ENCODE data around the gene SH2B3.

Gene SH2B3

DNA sequence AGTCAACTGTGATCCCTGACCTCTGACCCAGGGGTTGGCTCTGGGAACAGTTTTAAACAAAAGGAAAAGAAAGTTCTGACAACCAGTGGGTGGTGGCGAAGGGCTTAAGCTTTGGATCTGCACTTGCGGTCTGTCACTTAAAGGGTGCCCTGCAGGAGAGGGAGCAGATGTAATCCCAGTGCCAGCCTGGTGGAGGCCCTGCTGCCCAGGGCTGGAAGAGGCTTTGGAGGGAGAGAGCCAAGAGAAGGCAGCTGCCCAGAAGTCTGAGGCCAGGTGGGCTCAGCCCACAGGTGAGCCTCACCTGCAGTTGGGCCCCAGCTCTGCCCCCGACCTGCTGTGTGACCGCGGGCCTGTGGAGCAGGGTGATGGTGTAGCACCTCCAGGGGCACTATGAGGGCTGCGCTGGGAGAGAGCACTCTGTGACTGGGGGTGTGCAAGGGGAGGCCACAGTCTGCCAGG, 19.1 kb downstream of the SH2B3 start:
- no peak for FAIRE-seq
- no peak for DNase-seq (ENCODE audit: extremely low spot score, insufficient read length, low read depth)

DNA sequence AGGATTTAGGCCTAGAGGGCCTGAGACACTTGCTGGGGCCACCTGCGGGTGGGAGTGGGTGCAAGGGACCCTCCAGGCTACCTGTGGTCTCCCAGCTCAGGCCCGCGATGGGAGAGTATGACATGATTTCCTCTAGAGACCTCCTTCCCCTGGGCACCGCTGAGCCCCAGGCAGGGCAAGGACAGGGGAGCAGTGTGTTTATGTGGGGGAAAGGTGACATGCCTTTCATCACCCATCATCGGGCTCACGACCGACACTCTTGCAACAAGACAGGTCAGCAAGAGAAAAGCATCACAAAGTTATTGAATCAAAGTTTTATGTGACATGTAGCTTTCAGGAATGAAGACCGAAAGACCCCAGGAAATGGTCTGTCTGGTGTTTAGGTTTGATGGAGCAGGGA, 19.9 kb downstream of the SH2B3 start:
- no peak for FAIRE-seq
- no peak for DNase-seq (ENCODE audit: extremely low spot score, insufficient read length, low read depth)

DNA sequence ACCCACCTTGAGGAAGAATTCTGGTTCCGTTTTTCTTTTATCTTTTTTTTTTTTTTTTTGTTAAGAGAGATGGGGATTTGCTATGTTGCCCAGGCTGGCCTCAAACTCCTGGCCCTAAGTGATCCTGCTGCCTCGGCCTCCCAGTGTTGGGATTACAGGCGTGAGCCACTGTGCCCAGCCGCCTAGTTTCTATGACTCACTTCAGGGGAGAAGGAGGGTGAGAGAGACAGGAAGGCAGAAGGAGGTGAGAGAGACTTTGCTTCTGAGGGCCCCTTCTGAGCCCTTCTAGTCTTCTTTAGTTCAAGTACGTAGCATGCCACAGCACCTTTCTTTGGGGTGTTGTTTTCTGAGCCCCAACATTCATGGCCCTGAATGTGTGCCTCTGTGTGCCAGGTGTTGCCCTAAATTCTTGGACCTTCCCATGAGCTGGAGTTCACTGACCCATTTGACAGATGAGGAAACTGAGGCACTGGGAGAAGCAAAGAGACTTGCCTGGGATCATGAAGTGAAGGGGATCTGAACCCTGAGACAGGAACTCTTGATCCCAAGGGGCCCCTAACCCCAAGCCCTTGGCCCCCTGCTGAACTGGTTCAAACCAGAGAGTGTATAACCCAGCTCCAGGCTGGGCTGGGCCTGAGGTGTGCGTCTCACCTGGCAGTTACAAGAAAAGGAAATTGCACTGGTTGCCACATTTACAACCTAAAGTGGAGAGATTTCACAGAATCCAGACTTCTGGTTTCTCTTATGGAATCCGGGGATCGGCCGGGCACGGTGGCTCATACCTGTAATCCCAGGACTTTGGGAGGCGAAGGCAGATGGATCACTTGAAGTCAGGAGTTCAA, 20.8 kb downstream of the SH2B3 start:
- no peak for FAIRE-seq
- no peak for DNase-seq (ENCODE audit: extremely low spot score, insufficient read length, low read depth)

DNA sequence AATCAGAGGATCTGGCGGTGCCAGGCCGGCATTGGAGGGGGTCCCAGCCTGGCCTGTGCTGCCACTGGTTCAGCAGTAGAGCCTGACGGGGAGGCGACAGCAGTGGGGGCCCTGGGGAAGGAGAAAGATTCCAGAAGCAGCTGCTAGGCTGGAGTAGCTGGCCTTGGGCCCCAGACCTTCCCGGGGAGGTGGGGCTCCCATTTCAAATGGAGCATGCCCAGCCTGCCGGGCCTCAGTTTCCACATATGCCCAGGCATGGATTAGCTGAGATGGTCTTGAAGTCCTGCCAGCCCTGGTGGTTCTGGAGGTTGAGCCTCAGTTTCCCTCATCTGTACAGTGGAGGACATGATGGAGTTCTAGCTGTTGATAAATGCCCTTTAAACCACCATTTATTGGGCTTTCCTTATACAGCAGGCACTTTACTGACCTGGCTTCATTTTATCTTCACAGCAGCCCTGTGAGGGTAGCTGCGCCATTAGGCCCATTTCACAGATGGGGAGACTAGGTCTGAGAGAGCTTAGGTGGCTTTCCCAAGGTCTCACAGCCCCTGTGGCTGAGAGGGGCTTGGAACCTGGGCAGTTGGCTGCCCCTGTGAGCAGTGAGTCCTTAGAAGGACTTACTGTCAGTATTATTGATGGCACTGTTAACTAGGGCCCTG, 21.8 kb downstream of the SH2B3 start:
- DNase-seq (ENCODE audit: extremely low spot score, insufficient read length, low read depth): no peak
- FAIRE-seq: no peak

DNA sequence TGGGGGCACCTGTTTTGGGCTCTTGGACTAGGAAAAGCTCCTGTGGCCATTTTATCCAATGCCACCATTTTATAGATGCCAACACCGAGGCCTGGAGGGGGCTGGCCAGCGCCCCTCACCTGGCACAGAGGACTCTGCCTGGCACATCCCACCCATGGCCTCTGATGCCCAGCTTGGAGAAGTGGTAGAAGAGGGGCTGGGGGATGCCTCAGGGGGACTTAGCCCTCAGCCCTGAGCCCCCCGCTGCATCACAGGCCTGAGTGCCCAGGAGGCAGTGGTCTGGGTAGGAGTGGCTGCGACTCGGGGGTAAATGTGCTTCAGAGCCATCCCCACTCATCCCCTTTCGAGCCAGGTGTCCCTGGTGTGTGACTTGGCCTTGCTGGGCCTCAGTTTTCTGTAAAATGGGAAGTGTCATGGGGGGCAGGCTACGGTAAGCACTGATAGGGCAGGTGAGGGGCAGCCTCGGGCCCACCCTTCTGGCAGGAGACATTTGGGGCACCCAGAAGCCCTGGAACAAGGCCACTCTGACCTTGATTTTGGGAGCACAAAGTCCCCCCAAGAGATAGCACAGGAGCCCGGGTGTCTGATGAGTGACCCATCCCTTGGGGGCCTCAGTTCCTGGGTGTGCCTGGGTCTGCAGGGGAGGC, 22.5 kb downstream of the SH2B3 start:
- FAIRE-seq (no peak), DNase-seq (ENCODE audit: extremely low spot score, insufficient read length, low read depth) (no peak)

DNA sequence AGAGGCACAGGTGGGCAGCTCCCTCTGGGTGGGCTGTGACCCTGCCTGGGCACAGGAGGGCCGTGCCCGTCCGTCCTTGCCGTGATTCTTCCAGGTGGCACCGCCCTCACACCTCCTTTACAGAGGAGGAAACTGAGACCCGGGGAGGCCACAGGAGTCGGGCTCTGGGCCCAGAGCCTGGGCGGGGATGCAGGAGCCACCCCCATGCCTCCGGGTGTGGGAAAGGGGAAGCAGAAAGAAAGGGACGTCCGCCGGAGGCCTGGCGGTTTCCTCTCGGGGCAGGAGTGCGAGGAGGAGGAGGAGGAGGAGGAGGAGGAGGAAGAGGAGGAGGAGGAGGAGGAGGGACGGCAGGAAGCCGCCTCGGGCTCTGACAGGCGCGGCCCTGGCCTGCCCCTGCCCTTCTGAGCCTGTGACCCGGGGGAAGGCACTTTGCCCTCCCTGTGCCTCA, 23.0 kb downstream of the SH2B3 start:
- no peak for DNase-seq (ENCODE audit: extremely low spot score, insufficient read length, low read depth)
- peak; percentile 53 for FAIRE-seq

DNA sequence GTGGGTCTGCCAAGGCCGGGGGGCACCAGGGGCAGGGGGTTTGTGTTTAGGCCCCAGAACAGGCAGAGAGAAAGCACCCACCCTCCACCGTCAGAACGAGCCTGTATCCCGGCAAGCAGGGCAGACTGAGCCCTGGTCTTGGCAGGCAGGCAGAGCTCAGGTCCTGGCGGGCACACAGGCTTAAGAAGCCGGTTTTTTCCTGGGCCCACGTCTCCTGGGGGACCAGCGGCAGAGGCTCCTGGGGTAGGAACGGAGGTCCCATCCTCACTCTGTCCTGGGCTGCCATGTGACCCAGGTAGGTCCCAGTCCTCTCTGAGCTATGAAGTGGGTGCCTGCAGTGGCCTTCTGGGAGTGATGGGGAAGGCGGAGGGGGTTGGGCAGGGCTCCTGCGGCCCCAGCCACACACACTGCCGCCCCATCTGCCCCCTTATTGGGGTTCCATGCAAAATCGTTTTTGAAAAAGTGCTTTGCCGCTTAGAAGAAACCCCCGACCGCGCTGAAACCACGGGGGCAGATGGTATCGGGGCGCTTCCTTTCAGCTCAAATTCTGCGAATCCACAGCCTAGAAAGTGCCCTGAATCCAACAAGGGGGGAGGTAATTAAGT, 24.2 kb downstream of the SH2B3 start:
- FAIRE-seq (peak; percentile 66), DNase-seq (ENCODE audit: extremely low spot score, insufficient read length, low read depth) (no peak)

DNA sequence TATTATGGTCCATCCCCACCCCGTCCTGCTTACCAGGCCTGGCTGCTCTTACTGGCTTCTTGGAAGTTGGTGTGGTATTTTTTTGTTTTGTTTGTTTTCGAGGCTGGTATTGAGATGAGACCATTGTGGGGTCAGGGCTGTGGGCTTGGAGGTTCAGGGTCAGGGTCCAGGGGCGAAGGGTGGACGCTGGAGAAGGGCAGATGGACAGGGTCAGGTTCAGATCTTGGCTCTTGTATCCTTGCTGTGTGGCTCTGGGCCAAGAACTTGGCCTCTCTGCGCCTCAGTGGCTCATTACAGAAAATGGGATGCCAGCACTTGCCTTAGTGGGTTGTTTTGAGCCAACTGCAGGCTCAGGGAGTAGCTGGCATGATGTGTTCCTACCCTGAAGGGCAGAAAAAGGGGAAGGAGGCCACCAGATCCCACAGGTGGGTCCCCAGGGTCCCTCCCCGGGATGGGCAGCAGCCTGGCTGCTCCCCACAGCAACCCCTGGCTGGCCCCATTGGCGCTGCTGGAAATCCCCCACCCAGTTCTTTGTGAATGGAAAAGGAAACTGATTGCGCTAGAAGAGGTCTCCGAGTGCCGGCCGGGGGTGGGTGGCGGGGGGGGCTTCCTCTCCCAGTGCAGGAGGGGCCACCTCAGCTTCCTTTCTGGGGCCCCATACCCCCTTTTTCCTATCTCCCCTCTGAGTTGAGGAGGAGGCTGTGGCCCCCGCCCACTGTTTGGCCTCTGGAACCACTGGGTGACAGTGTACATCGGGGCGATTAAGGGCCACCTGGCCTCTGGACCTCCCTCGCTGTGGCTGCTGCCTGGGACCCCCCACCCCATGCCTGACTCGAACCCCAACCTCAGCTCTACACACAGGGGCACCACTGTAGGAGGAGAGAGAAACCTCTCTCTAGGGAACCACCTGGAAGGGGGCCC, 25.0 kb downstream of the SH2B3 start:
- FAIRE-seq: peak; percentile 75

DNA sequence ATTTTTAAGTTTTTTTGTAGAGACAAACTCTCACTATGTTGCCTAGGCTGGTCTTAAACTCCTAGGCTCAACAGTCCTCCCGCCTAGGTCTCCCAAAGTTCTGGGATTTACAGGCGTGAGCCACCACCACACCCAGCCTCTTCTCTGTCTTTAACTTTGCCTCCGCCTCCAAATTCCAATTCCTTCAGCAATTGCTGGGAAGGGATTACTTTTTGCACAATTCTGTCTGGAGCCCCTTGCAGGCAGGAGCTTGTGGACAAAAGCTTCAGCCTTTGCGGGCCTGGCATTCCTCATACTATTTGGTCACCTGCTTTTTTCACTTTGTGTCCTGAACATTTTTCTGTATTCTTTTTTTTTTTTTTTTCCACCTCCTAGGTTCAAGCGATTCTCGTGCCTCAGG, 26.0 kb downstream of the SH2B3 start:
- DNase-seq (ENCODE audit: extremely low spot score, insufficient read length, low read depth) (no peak), FAIRE-seq (no peak)

More for the DNA sequence above, 25.0 kb downstream of the SH2B3 start:
- no peak for DNase-seq (ENCODE audit: extremely low spot score, insufficient read length, low read depth)

DNA sequence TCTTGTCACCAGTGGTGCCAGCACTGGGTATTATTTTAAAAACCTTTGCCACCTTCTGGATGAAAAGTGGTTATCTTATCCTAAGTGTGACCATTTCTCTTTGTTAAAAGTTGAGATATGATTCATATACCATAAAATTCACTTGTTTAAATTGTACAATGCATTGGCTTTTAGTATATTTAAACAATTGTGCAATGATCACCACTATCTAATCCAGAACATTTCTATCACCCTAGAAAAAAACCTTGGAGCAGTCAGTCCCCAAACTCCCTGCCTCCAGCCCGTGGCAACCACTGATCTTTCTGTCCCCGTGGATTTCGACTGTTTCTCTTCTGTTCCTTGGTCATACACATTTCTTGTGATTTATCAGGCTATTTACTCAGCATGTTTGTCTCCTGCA, 28.3 kb downstream of the SH2B3 start:
- FAIRE-seq: no peak

DNA sequence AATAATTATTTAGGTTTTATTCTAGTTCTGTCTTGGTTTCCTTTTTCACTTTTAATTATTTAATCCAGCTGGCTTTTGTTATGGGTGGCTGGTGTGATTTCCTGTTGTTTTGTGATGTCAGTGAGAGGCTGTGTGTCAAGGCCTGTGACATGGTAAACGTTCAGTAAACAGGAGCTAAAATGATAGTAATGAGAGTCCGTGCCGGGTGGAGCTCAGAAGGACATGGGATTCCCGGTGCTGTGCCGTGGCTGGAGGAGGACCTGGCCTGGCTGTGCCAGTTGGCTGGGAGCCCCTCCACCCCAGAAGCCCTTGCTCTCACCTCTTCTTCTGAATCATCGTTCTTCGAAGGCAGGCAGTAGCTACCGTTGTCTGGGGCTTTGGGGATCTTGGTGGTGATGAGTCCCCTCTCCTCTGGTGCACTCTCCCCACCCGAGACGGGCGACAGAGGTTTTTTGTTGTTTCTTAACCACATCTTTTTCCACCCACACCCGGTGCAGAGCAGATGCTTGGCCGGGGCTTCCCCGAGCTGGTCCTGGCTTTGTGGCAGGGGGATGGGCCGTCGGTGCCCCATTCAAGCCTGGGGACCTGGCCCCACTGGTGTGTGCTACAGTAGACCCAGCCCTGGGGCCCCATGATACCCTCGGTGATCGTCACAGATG, 29.1 kb downstream of the SH2B3 start:
- DNase-seq (ENCODE audit: extremely low spot score, insufficient read length, low read depth) (no peak), FAIRE-seq (peak; percentile 89)

More for the DNA sequence above, 28.3 kb downstream of the SH2B3 start:
- no peak for DNase-seq (ENCODE audit: extremely low spot score, insufficient read length, low read depth)

DNA sequence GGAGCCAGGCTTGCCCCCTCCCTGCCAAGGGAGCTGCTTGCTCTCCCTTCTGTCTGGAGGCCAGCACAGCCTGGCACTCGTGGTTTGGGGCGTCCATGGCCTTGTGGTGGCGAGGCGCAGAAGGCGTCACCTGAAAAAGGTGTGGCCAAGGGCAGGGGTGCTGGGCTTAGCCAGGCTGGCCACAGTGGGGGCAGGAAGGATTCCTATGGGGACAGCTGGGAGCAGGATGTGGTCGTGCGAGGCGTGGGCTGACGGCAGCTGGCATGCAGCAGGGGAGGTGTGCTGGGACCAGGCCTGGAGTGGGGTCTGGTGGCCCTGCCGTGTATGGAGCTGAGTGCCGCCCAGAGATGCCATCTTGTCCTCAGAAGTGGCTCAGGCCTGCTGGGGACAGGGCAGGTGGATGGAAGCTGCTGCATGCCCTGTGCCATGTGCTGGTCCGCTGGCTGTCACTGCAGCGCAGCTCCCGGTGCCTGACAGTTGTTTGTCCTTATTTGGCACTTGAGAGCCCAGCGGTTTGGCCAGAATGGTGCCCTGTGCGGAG, 30.0 kb downstream of the SH2B3 start:
- no peak for DNase-seq (ENCODE audit: extremely low spot score, insufficient read length, low read depth)
- no peak for FAIRE-seq

DNA sequence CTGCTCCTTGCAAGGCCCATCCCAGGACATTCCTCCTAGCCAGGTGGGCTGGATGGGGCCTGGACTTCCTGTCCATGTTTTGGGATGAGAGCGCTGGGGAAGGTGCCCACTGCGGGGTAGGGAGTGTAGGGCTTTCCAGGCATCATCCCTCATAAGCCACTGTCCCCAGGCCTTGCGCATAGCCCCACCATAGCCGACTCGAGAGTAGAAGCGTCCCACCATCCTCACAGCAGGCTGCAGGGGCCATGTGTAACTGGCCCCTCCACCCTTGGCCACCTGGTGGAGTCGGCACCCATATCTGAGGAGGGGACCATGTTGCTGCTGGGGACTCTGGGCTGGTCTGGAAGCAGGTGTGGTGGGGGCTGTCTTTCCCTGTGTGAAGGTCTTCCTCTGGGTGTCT, 30.5 kb downstream of the SH2B3 start:
- DNase-seq (ENCODE audit: extremely low spot score, insufficient read length, low read depth): no peak
- FAIRE-seq: no peak

DNA sequence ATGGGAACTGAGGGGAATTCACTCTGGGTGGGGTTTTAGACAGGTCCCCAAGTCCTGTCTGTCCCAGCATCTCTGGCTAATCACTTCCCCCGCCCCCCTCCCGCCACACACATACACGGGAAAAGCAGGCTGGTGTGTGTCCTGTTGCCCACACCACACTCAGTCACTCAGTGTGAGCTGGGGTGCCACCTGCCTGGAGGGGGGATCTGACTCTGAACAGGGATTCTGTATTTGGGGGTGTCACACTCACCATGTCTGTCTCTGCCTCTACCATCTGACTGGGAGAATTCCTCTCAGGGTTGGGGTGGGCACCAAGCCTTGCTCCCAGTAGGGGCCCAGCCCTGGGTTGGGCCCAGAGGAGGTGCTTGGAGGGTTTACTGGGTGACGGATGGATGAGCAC, 31.1 kb downstream of the SH2B3 start:
- DNase-seq (ENCODE audit: extremely low spot score, insufficient read length, low read depth): no peak
- no peak for FAIRE-seq

DNA sequence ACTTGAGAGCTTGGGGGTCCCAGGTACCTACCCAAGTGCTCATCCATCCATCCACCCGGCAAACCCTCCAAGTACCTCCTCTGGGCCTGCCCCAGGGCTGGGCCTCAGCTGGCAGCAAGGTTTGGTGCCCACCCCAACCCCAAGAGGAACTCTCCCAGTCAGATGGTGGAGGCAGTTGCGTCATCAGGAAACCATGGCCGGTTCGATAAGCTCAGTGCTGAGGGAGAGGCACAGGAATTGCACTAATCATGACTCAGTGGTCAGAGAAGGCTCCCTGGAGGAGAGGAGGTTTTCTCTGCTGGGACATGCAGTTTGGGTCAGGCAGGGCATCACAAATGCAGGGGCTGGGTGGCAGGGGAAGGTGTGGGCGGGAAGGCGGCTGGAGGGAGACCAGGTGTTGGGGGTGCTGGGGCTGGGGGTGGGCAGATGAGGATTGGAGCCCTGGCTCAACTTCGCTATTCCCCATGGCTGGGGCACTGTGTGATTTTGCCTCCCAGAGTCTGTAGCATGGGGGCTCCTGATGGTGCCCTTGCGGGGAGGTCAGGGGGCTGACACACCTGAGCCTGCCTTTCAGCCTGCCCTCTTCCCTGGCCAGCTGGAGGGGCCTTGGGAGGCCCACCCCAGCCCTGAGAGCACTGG, 32.2 kb downstream of the SH2B3 start:
- DNase-seq (ENCODE audit: extremely low spot score, insufficient read length, low read depth): no peak

DNA sequence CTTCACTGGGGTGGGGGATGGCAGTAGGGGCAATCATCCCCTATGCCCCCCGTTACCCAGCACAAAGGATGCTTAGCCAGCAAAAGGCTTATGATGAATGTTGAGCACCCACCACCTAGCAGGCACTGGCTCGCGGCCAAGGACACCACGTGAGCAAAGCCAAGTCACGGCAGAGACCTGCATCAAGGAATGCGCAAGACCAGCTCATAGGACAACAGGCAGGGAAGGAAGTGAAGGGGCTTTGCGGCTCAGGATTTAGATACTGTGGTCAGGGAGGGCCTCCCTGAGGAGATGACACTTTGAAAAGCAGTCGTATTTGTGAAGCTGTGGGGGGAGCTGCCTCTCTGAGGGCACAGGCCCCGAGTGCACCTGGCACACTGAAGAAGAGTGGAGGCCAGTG, 32.8 kb downstream of the SH2B3 start:
- FAIRE-seq (peak; percentile 33), DNase-seq (ENCODE audit: extremely low spot score, insufficient read length, low read depth) (no peak)

More for the DNA sequence above, 32.2 kb downstream of the SH2B3 start:
- no peak for FAIRE-seq

DNA sequence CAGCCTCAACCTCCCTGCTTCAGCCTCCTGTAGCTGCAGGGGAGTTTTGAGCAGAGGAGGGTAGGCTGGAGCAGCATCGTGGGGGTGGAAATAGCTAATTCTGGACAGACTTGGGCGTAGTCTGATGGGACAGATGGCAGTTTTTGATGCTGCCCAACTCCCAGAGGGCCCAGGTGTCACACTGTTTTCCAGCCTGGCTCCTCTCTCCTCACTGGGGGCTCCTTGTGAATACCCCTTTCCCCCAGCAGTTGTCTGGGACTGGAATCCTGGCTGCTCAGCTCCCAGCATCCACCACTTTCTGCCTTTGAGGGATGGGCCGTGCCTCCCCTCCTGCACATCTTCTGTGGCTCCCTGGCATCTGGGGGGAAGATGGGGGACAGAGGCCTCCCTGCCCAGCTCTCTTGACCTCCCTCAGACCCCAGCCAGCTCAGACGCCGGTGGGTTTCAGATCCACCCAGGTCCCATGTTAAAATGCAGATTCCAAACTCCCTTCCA, 34.0 kb downstream of the SH2B3 start:
- FAIRE-seq: no peak

DNA sequence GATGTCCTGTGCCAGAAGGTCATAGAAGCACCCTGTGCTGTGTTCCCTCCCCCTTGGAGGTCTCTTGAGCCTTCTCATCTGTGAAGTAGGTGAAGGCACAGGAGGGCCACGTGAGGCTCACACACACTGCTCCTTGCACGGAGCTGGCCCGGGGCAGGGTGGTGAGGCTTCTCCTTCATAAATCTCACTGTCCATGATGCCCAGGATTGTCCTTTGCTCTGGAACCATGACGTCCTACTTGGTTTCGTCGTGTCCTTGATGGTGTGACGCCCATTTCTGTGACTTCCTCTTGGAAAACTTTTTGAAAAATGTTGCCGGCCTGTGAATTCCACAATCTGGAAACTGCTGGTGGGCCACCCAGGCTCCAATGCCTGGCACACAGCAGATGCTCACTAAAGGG, 34.4 kb downstream of the SH2B3 start:
- DNase-seq (ENCODE audit: extremely low spot score, insufficient read length, low read depth): no peak
- FAIRE-seq: no peak

More for the DNA sequence above, 34.0 kb downstream of the SH2B3 start:
- no peak for DNase-seq (ENCODE audit: extremely low spot score, insufficient read length, low read depth)
